Measurements from ENCODE around the gene DNAJB13.

DNA sequence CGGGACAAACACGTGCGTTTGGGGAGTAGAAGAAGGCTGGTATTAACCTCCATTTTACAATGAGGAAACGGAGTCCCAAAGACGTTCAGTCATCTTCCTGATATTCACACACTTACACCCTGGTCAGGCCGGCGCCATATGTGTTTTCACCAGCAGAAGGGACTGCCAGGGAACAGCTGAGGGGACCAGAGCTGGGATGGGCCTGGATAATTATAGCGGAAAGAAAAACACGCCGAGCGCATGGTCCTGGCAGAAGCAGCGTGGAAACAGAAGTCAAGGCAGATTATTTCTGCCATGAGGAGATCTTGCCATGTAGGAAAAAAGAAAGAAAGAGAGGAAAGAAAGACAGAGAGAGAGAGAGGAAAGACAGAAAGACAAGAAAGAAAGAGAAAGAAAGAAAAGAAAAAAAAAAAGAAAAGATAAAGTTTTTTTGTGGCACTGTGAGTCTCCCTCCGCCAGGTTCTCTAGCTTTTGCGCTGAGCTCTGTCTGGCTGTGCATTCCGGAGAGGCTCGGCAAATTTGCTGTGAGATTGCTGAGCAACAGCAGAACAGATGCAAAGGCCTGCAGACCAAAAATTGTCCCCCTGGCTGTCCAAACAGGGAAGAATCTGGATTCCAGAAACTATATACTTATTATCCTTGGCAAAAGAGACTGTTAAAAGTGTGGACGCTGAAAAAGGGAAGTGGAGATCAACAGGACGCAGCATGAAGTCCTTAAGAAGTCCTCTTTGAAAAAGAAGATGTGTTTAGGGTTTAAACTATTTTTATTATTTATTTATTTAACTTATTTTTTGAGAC, 33.1 kb downstream of the DNAJB13 start:
- no peak for TF ChIP-seq POLR2AphosphoS5 (IDR thresholded peaks at IDR 0.05)
- TF ChIP-seq, protein P1, sequence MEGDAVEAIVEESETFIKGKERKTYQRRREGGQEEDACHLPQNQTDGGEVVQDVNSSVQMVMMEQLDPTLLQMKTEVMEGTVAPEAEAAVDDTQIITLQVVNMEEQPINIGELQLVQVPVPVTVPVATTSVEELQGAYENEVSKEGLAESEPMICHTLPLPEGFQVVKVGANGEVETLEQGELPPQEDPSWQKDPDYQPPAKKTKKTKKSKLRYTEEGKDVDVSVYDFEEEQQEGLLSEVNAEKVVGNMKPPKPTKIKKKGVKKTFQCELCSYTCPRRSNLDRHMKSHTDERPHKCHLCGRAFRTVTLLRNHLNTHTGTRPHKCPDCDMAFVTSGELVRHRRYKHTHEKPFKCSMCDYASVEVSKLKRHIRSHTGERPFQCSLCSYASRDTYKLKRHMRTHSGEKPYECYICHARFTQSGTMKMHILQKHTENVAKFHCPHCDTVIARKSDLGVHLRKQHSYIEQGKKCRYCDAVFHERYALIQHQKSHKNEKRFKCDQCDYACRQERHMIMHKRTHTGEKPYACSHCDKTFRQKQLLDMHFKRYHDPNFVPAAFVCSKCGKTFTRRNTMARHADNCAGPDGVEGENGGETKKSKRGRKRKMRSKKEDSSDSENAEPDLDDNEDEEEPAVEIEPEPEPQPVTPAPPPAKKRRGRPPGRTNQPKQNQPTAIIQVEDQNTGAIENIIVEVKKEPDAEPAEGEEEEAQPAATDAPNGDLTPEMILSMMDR (IDR thresholded peaks at IDR 0.05; ENCODE audit: poor library complexity, severe bottlenecking): no peak
- TF ChIP-seq TAF1 (IDR thresholded peaks at IDR 0.05; ENCODE audit: low read depth): no peak
- TF ChIP-seq EZH2 (IDR thresholded peaks at IDR 0.05; ENCODE audit: borderline replicate concordance, insufficient read depth, low read length, poor library complexity, severe bottlenecking): no peak
- TF ChIP-seq EP300 (conservative IDR thresholded peaks at IDR 0.05; ENCODE audit: poor library complexity, severe bottlenecking): no peak
- no peak for TF ChIP-seq MXI1 (conservative IDR thresholded peaks at IDR 0.05; ENCODE audit: poor library complexity, severe bottlenecking)
- TF ChIP-seq SMC3 (conservative IDR thresholded peaks at IDR 0.05; ENCODE audit: poor library complexity): no peak
- TF ChIP-seq RAD21 (conservative IDR thresholded peaks at IDR 0.05): no peak
- TF ChIP-seq, protein P2, sequence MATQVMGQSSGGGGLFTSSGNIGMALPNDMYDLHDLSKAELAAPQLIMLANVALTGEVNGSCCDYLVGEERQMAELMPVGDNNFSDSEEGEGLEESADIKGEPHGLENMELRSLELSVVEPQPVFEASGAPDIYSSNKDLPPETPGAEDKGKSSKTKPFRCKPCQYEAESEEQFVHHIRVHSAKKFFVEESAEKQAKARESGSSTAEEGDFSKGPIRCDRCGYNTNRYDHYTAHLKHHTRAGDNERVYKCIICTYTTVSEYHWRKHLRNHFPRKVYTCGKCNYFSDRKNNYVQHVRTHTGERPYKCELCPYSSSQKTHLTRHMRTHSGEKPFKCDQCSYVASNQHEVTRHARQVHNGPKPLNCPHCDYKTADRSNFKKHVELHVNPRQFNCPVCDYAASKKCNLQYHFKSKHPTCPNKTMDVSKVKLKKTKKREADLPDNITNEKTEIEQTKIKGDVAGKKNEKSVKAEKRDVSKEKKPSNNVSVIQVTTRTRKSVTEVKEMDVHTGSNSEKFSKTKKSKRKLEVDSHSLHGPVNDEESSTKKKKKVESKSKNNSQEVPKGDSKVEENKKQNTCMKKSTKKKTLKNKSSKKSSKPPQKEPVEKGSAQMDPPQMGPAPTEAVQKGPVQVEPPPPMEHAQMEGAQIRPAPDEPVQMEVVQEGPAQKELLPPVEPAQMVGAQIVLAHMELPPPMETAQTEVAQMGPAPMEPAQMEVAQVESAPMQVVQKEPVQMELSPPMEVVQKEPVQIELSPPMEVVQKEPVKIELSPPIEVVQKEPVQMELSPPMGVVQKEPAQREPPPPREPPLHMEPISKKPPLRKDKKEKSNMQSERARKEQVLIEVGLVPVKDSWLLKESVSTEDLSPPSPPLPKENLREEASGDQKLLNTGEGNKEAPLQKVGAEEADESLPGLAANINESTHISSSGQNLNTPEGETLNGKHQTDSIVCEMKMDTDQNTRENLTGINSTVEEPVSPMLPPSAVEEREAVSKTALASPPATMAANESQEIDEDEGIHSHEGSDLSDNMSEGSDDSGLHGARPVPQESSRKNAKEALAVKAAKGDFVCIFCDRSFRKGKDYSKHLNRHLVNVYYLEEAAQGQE (IDR thresholded peaks at IDR 0.05; ENCODE audit: borderline replicate concordance): no peak
